GM19240 (cell line): ENCODE measurements around the gene RAB33B.

Experiments
- DNase-seq: peaks from one replicate; pipeline ENCODE4 v3.0.0; 2011; ENCODE audit warnings: low spot score; ENCODE audit not compliant: insufficient read length

RAB33B gene

GRCh38 chr4:139506774-139507173 is 52.9 kb downstream of the RAB33B start:
- DNase-seq, result no peak

- DNase-seq, result no peak
These were observed 54.8 kb downstream of the RAB33B start for GRCh38 chr4:139508581-139509237.

GRCh38 chr4:139509727-139510410 is 55.9 kb downstream of the RAB33B start:
- DNase-seq, result no peak

- DNase-seq, result no peak
These were observed 57.4 kb downstream of the RAB33B start for GRCh38 chr4:139511320-139511719.

- DNase-seq, result no peak
These were observed 60.6 kb downstream of the RAB33B start for GRCh38 chr4:139514382-139515059.

GRCh38 chr4:139515531-139515958 is 61.6 kb downstream of the RAB33B start:
- no peak for DNase-seq

- DNase-seq, result no peak
These were observed 68.0 kb downstream of the RAB33B start for GRCh38 chr4:139521754-139522401.

- no peak for DNase-seq
These were observed 68.5 kb downstream of the RAB33B start for GRCh38 chr4:139522457-139522856.

- DNase-seq, result no peak
These were observed 69.2 kb downstream of the RAB33B start for GRCh38 chr4:139523076-139523475.

- DNase-seq, result no peak
These were observed 70.2 kb downstream of the RAB33B start for GRCh38 chr4:139524062-139524631.

GRCh38 chr4:139525414-139525813 is 71.5 kb downstream of the RAB33B start:
- DNase-seq, result no peak
